H1 (cell line): ENCODE results near the gene ATP6V1E1. TPM values are rescaled to one million over a fixed set of nuclear protein-coding genes. Genes with fewer than 3 reads are reported as not detected.

ENCODE experiments used
- CTCF ChIA-PET: fragments of 300-600 bp; sonication (Branson Sonifier 250); formaldehyde crosslinking; loops from one replicate; lab custom pipeline; 2021; ENCODE audit not compliant: partially characterized antibody; lab: Charles Lee
- POLR2A ChIA-PET: fragments of 300-600 bp; sonication (Branson Sonifier 250); formaldehyde crosslinking; loops from one replicate; lab custom pipeline; 2021; ENCODE audit warnings: inconsistent platforms; ENCODE audit not compliant: partially characterized antibody; lab: Charles Lee
- DNase-seq, 2 experiments: peaks; one replicate each; pipeline versions ENCODE4 v3.0.0 to v3.0.0-alpha.2; 2010 to 2022; ENCODE audit warnings: low spot score in 2 of 2, low read depth in 1 of 2, mixed read lengths in 1 of 2
- FAIRE-seq: peaks from 2 replicates; lab custom pipeline; 2011; peaks lifted over from hg19 to GRCh38; lab: Jason Lieb, UNC
- H2AFZ ChIP-seq: 2 replicates; pipeline ENCODE4 v1.8.1; 2012; ENCODE audit warnings: low read length, inconsistent platforms
- H2AK5ac ChIP-seq: 2 replicates; pipeline ENCODE4 v1.6.1; 2013; ENCODE audit warnings: low read depth, low read length
- H2BK120ac ChIP-seq: replicated peaks from 2 replicates; pipeline ENCODE3; 2013; ENCODE audit warnings: low read depth, low read length, inconsistent platforms
- H2BK12ac ChIP-seq: 2 replicates; pipeline ENCODE4 v1.6.1; 2013; ENCODE audit warnings: low read depth, low read length
- H2BK15ac ChIP-seq: 2 replicates; pipeline ENCODE4 v1.6.1; 2013; ENCODE audit warnings: low read length
- H2BK20ac ChIP-seq: 2 replicates; pipeline ENCODE4 v1.6.1; 2013; ENCODE audit warnings: low read length
- H2BK5ac ChIP-seq: 2 replicates; pipeline ENCODE4 v1.6.1; 2013; ENCODE audit warnings: low read depth, low read length
- H3K14ac ChIP-seq: 2 replicates; pipeline ENCODE4 v1.6.1; 2013; ENCODE audit warnings: inconsistent platforms; ENCODE audit not compliant: insufficient read length
- H3K18ac ChIP-seq: 2 replicates; pipeline ENCODE4 v1.6.1; 2013; ENCODE audit warnings: low read length; ENCODE audit errors: extremely low read depth
- H3K23ac ChIP-seq: 2 replicates; pipeline ENCODE4 v1.6.1; 2013; ENCODE audit warnings: inconsistent platforms; ENCODE audit not compliant: insufficient read length
- H3K23me2 ChIP-seq: 2 replicates; pipeline ENCODE4 v1.6.1; 2013; ENCODE audit warnings: low read depth, low read length
- H3K27ac ChIP-seq: 2 replicates; pipeline ENCODE4 v1.6.1; 2011; ENCODE audit warnings: low read depth, low read length, inconsistent platforms
- H3K27me3 ChIP-seq, 4 experiments: replicated peaks in 1 of 4; 1 replicate in 1 of 4; 2 replicates in 3 of 4; pipeline versions ENCODE4 v1.6.1 to v1.8.1; 2011 to 2013; ENCODE audit warnings: low read length in 3 of 4, mild to moderate bottlenecking in 3 of 4, inconsistent platforms in 2 of 4, mixed read lengths in 2 of 4, moderate library complexity in 1 of 4; ENCODE audit not compliant: control insufficient read depth in 3 of 4, insufficient read depth in 3 of 4; ENCODE audit errors: extremely low read depth in 1 of 4
- H3K36me3 ChIP-seq, 4 experiments: 2 replicates each; pipeline versions ENCODE4 v1.6.1 to v1.8.1; 2011 to 2013; ENCODE audit warnings: mild to moderate bottlenecking in 4 of 4, low read length in 3 of 4, moderate library complexity in 2 of 4, control low read depth in 1 of 4, inconsistent platforms in 1 of 4; ENCODE audit not compliant: insufficient read depth in 4 of 4, control insufficient read depth in 2 of 4
- H3K4ac ChIP-seq: replicated peaks from 2 replicates; pipeline ENCODE3; 2013; ENCODE audit warnings: low read length, low read depth, mixed read lengths, inconsistent platforms; ENCODE audit not compliant: insufficient read length
- H3K4me1 ChIP-seq, 4 experiments: replicated peaks in 1 of 4; 1 replicate in 1 of 4; 2 replicates in 3 of 4; pipeline versions ENCODE4 v1.6.1 to v1.8.1; 2011 to 2013; ENCODE audit warnings: low read length in 3 of 4, inconsistent platforms in 2 of 4, mixed read lengths in 1 of 4; ENCODE audit not compliant: insufficient read depth in 4 of 4, control insufficient read depth in 3 of 4
- H3K4me2 ChIP-seq, 2 experiments: 2 replicates each; pipeline versions ENCODE4 v1.6.1 to v1.8.1; 2011 to 2013; ENCODE audit warnings: low read depth in 2 of 2, low read length in 2 of 2, control low read depth in 1 of 2, inconsistent platforms in 1 of 2, mild to moderate bottlenecking in 1 of 2; ENCODE audit not compliant: insufficient read depth in 1 of 2
- H3K4me3 ChIP-seq, 4 experiments: fragments of 200-600, 300-600 bp in 1 of 4; sonication (generic), shearing (Covaris generic), sonication (Bioruptor Twin) in 1 of 4; 2 replicates each; pipeline versions ENCODE4 v1.5.1 to v1.8.1; 2011 to 2016; ENCODE audit warnings: low read length in 4 of 4, low read depth in 3 of 4, control low read depth in 2 of 4, inconsistent platforms in 2 of 4, mild to moderate bottlenecking in 2 of 4, mixed read lengths in 1 of 4, moderate library complexity in 1 of 4; ENCODE audit not compliant: insufficient read depth in 2 of 4; ENCODE audit errors: extremely low read depth in 1 of 4
- H3K56ac ChIP-seq: replicated peaks from 2 replicates; pipeline ENCODE3; 2013; ENCODE audit warnings: low read depth, mild to moderate bottlenecking, mixed read lengths, low read length, inconsistent platforms; ENCODE audit not compliant: insufficient read length
- H3K79me1 ChIP-seq: 2 replicates; pipeline ENCODE4 v1.6.1; 2013; ENCODE audit warnings: low read depth, low read length, control low read depth
- H3K79me2 ChIP-seq, 2 experiments: 2 replicates each; pipeline versions ENCODE4 v1.6.1 to v1.8.1; 2012 to 2013; ENCODE audit warnings: low read length in 2 of 2, mild to moderate bottlenecking in 2 of 2, inconsistent platforms in 1 of 2; ENCODE audit not compliant: insufficient read depth in 2 of 2, control insufficient read depth in 1 of 2
- H3K9ac ChIP-seq, 4 experiments: replicated peaks in 1 of 4; 1 replicate in 1 of 4; 2 replicates in 3 of 4; pipeline versions ENCODE4 v1.6.1 to v1.8.1; 2011 to 2013; ENCODE audit warnings: low read depth in 3 of 4, low read length in 3 of 4, control low read depth in 2 of 4, mild to moderate bottlenecking in 2 of 4, moderate library complexity in 2 of 4, inconsistent platforms in 1 of 4; ENCODE audit errors: extremely low read depth in 1 of 4
- H3K9me3 ChIP-seq, 2 experiments: 2 replicates each; pipeline versions ENCODE4 v1.6.1 to v1.8.1; 2012 to 2013; ENCODE audit warnings: mild to moderate bottlenecking in 2 of 2, moderate library complexity in 2 of 2, control low read depth in 1 of 2, inconsistent platforms in 1 of 2, low read depth in 1 of 2, low read length in 1 of 2, mixed read lengths in 1 of 2; ENCODE audit not compliant: insufficient read depth in 2 of 2
- H4K20me1 ChIP-seq, 2 experiments: replicated peaks in 1 of 2; 2 replicates each; pipeline versions ENCODE3 to v1.8.1; 2011 to 2013; ENCODE audit warnings: inconsistent platforms in 2 of 2, low read length in 2 of 2, mild to moderate bottlenecking in 1 of 2; ENCODE audit not compliant: insufficient read depth in 2 of 2, control insufficient read depth in 1 of 2
- H4K5ac ChIP-seq: 2 replicates; pipeline ENCODE4 v1.6.1; 2013; ENCODE audit warnings: low read length, low read depth, mixed read lengths, inconsistent platforms; ENCODE audit not compliant: insufficient read length
- H4K8ac ChIP-seq: 2 replicates; pipeline ENCODE4 v1.8.0; 2013; ENCODE audit warnings: mild to moderate bottlenecking, moderate library complexity, low read length, inconsistent platforms; ENCODE audit not compliant: insufficient read depth; ENCODE audit errors: extremely low read depth
- H4K91ac ChIP-seq: replicated peaks from 2 replicates; pipeline ENCODE3; 2013; ENCODE audit warnings: low read length, mixed read lengths, inconsistent platforms; ENCODE audit not compliant: insufficient read length
- ATF2 ChIP-seq: IDR thresholded peaks from 2 replicates; pipeline ENCODE4 v1.6.1; 2012; ENCODE audit warnings: low read length, inconsistent platforms
- CBX5 ChIP-seq: fragments of 300-800, 300-1000 bp; sonication (generic); IDR thresholded peaks from 2 replicates; pipeline ENCODE4 v1.7.1; 2016; ENCODE audit warnings: antibody characterized with exemption, low read length, low read depth
- CBX8 ChIP-seq: fragments of 300-800, 300-1000 bp; sonication (generic); IDR thresholded peaks from 2 replicates; pipeline ENCODE4 v1.7.1; 2016; ENCODE audit warnings: low read depth, low read length, borderline replicate concordance
- CHD2 ChIP-seq: IDR thresholded peaks from 2 replicates; pipeline ENCODE4 v1.6.1; 2012; ENCODE audit warnings: low read length, improper control_type of control experiment
- JUN ChIP-seq: IDR thresholded peaks from 2 replicates; pipeline ENCODE4 v1.6.1; 2011; ENCODE audit warnings: low read depth, mild to moderate bottlenecking, improper control_type of control experiment, low read length
- KDM4A ChIP-seq: IDR thresholded peaks from one replicate; pipeline ENCODE4 v1.7.1; 2012; ENCODE audit warnings: low read depth, mild to moderate bottlenecking, moderate library complexity, low read length, inconsistent platforms; ENCODE audit not compliant: severe bottlenecking
- POLR2A ChIP-seq, 2 experiments: IDR thresholded peaks; 1 replicate in 1 of 2; 2 replicates in 1 of 2; pipeline ENCODE4 v1.6.1; 2011; ENCODE audit warnings: low read depth in 2 of 2, low read length in 2 of 2, mild to moderate bottlenecking in 2 of 2; ENCODE audit errors: control extremely low read depth in 1 of 2
- RBBP5 ChIP-seq: IDR thresholded peaks from 2 replicates; pipeline ENCODE4 v1.7.1; 2012; ENCODE audit warnings: low read depth, mild to moderate bottlenecking, inconsistent platforms, low read length, moderate library complexity, borderline replicate concordance
- RFX5 ChIP-seq: IDR thresholded peaks from 2 replicates; pipeline ENCODE4 v1.6.1; 2011; ENCODE audit warnings: low read depth, low read length, improper control_type of control experiment, borderline replicate concordance
- SAP30 ChIP-seq: fragments of 300-600 bp; sonication (generic); IDR thresholded peaks from 2 replicates; pipeline ENCODE4 v1.7.1; 2012; ENCODE audit warnings: low read length, moderate library complexity, mild to moderate bottlenecking, inconsistent platforms; ENCODE audit not compliant: insufficient read depth, insufficient replicate concordance
- SP2 ChIP-seq: IDR thresholded peaks from 2 replicates; pipeline ENCODE4 v1.6.1; 2012; ENCODE audit warnings: mild to moderate bottlenecking, low read length, inconsistent platforms
- ZNF274 ChIP-seq: IDR thresholded peaks from 2 replicates; pipeline ENCODE4 v1.7.0; 2012; ENCODE audit warnings: low read length, borderline replicate concordance; ENCODE audit errors: extremely low read depth
- WGBS, 2 experiments: shearing (Covaris generic) in 1 of 2; methylation state at CpG; one replicate each; pipeline versions ENCODE4 v1.1.6 to v1.1.7; 2013 to 2015; ENCODE audit warnings: low lambda C conversion rate in 2 of 2, mixed read lengths in 2 of 2, inconsistent platforms in 1 of 2, low coverage in 1 of 2, missing lambda C conversion rate in 1 of 2; ENCODE audit not compliant: insufficient replicate concordance in 2 of 2, insufficient coverage in 1 of 2, insufficient read length in 1 of 2; ENCODE audit errors: extremely low coverage in 1 of 2, missing lambda C conversion rate in 1 of 2; 5-methylcytosine and 5-hydroxymethylcytosine counted together
- polyA plus RNA-seq, 7 experiments: library from polyadenylated mRNA; depleted of rRNA in 3 of 7; stranded (reverse) in 5 of 7; unstranded in 2 of 7; fragments of >200 nt in 5 of 7; fragments of 200-250 nt in 2 of 7; gene quantifications; 1 replicate in 5 of 7; 2 replicates in 1 of 7; 4 replicates in 1 of 7; pipeline versions ENCODE4 v1.2.1 to v1.2.3, GENCODE V29; 2011 to 2013; ENCODE audit warnings: missing spikeins in 2 of 7, mixed read lengths in 2 of 7
- total RNA-seq: library from RNA; stranded (reverse); fragmentation: NEBNext Ultra II Directional; extraction: Animal tissue kit (Norgen Biotek cat#: 25700); gene quantifications from 2 replicates; pipeline ENCODE4 v1.2.1, GENCODE V29; 2021

ATP6V1E1 gene
- total and polyA plus RNA-seq, 2 of the 8 experiments (the other 6 are each of a cell fraction or from before 2014, with no cell fraction given): 80.4 to 88.1 TPM

GRCh38 chr22:17638182-17638431 lies 9.6 kb upstream of the ATP6V1E1 start:
- Histone ChIP-seq H3K18ac (peak overlapping the region; percentile 32), H3K27me3 (no peaks in the 10 kb centered on the region), H4K91ac (peak overlapping the region; percentile 89), H2AK5ac (no peak overlapping the region; the same call in 1 of the 2 replicates), H3K4ac (peak overlapping the region; percentile 96), H3K36me3 (peaks cover 0 to 4% (median 0%) of the 10 kb centered on the region in 4 experiments; a peak in 1 of 8 replicates), H2BK15ac (no peak overlapping the region), H3K23me2 (peaks cover 10% of the 10 kb centered on the region), H2BK12ac (peak overlapping the region; percentile 32; the same call in 1 of the 2 replicates), H3K79me1 (no peaks in the 10 kb centered on the region), H3K79me2 (peaks cover 0 to 18% of the 10 kb centered on the region in 2 experiments; a peak in 3 of 4 replicates), H3K56ac (peak overlapping the region; percentile 65), H2BK20ac (no peak overlapping the region), H2AFZ (peak overlapping the region; percentile 93), H3K4me3 (peak overlapping the region; percentile 63 to 99 (median 94)), H4K8ac (peak overlapping the region; percentile 77), H3K4me1 (peaks cover 0 to 4% (median 1%) of the 10 kb centered on the region in 4 experiments; a peak in 3 of 7 replicates), H3K23ac (peak overlapping the region; percentile 59), H4K5ac (peak overlapping the region; percentile 92), H3K9ac (peak overlapping the region; percentile 85 to 96 (median 93)), H3K14ac (no peak overlapping the region), H3K4me2 (peak overlapping the region; percentile 77 to 88), H2BK5ac (peak overlapping the region; percentile 89), H3K9me3 (no peaks in the 10 kb centered on the region), H2BK120ac (peak overlapping the region; percentile 75), H4K20me1 (no peaks in the 10 kb centered on the region), H3K27ac (peak overlapping the region; percentile 91)
- POLR2A ChIA-PET: interaction anchor here (0.9 to 1.3 kb wide), 2 partner anchors 11 to 14 kb away, joined by 4 read pairs; no protein-coding TSS in a partner anchor
- CTCF ChIA-PET: no interaction called here
- WGBS, 2 experiments: 3% methylated on average over 10 of the region's 10 CpGs; no CpG with 5 or more reads in 1 of the 2 experiments
- DNase-seq: no peak
- no peak for FAIRE-seq
- TF ChIP-seq SAP30 (no peak), JUN (no peak), CBX8 (no peak), RFX5 (no peak), ATF2 (0 out of 2 replicates have a peak, but pooled peaks have one; percentile 10), SP2 (no peak), RBBP5 (no peak), CBX5 (no peak), CHD2 (no peak), KDM4A (peak; percentile 44), POLR2A (IDR thresholded peaks at IDR 0.05; ENCODE audit: control extremely low read depth in 1 of 2, low read depth in 2 of 2, low read length in 2 of 2) (no peak), ZNF274 (no peak)
